Measurements from ENCODE around the gene APC.
"Not testable (repeated sequence)": the region's sequence is repeated elsewhere in the genome, so short reads cannot be mapped to it uniquely, and the experiment has no call there.

Gene APC

GRCh38 chr5:112861638-112861985, 123.9 kb downstream of the APC start:
- DNase-seq, result no peak

DNA sequence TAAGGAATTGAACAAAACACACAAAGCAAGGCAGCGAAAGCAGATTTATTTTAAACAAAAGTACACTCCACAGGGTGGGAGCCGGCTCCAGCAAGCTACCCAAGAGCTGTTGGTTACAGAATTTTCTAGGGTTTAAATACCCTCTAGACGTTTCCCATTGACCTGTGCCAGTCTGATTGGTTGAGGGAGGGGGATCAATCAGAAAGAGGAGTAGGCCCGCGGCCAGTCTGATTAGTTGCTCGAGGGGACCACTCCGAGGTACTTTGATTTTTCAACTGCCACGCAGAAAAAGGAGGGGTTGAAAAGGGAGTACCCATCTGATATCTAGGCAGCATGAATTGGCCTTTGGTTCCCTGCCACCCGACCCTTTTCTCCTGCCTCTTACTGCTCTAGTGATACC, 124.4 kb downstream of the APC start:
- no peak for DNase-seq

DNA sequence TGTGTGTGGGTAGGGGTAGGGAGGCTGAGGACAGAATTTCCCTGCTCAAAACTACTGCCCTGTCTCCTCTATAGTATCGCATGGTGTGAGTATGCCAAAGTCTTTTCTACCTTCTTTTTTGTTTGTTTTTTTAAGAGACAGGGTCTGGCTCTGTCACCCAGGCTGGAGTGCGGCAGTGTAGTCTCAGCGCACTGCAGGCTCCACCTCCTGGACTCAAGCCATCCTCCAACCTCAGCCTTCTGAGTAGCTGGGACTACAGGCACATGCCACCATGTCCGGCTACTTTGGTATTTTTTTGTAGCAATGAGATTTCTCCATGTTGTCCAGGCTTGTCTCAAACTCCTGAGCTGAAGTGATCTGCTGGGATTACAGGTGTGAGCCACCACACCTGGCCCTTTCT, 125.9 kb downstream of the APC start:
- DNase-seq, result no peak

DNA sequence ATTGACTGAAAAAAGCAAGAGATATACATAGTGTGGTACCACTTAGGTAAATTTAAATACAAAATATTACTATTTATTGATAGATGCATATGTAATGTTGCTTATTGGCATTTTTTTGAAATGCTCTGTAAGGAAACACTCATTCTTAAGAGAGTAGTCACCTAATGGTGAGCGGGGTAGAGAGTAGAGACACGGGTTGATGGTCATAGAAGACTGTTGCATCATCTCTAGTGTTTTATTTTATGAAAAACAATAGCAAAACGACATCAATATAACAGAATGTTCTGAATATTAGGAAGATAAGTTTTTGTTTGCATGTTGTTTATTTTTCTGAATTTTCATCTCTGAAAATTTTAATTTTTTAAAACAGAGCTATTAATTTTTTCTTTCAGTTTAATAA, 127.4 kb downstream of the APC start:
- no peak for DNase-seq

GRCh38 chr5:112866739-112867138, 129.1 kb downstream of the APC start:
- DNase-seq, result no peak

DNA sequence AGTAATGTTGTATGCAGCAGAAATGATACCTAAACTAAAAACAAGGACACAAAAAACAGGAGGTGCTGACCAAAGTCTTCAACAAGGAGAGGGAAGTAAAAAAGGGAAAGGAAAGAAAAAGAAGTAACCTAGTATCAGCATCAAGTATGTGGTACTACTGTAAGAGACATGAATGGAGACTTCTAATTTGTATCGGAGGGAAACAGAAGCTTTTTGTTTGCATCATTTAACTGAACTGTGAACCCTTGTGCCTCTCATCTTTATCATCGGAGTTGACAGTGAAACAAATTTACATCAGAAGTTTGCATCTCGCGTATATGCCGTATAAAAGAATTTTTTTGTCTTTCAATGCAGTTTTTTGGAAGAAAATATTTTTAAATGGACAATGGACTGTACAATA, 129.7 kb downstream of the APC start:
- DNase-seq, result no peak

DNA sequence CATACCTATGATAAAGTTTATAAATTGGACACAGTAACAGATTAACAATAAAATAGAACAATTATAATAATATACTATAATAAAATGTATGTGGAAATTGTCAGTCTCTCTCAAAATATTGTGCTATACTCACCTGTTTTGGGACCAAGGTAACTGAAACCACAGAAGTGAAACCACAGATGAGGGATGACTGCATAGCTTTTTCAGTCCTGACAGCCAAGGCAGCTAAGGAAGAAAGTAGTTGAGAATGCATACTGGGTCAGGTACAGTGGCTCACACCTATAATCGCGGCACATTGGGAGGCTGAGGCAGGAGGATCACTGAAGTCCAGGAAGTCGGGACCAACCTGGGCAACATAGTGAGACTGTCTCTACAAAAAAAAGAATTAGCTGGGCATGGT, 132.3 kb downstream of the APC start:
- no peak for DNase-seq

DNA sequence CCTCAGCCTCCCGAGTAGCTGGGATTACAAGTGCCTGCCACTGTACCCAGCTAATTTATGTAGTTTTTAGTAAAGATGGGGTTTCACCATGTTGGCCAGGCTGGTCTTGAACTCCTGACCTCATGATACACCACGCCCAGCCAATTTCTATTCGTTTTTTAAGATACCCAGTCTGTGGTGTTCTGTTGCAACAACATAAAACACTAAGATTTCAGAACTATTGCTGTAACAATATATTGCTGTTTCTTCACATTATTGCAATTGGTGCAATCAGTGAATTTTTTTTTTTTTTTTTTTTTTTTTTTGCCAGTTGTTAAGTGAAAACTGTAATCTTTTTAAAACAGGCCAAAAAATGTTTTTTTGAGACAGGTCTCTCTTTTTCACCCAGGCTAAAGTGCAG, 133.3 kb downstream of the APC start:
- no peak for DNase-seq

DNA sequence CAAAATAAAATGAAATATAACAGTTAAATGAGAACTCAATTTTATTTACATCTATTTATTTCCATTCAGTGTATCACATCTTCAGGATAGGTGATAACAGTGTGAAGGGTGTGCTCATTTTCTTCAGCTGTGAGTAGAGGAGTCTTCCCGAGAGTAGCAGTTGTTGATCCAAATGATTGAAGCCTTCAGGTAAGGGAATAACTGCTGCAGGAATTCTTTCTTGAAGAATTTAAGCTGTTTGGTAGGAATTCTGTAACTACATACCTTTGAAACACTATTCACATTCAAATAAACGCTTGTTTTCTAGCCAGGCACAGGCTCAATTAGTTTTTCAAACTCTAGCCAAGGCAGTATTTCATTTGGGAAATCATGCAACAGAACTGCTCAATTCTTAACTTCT, 138.7 kb downstream of the APC start:
- no peak for DNase-seq

DNA sequence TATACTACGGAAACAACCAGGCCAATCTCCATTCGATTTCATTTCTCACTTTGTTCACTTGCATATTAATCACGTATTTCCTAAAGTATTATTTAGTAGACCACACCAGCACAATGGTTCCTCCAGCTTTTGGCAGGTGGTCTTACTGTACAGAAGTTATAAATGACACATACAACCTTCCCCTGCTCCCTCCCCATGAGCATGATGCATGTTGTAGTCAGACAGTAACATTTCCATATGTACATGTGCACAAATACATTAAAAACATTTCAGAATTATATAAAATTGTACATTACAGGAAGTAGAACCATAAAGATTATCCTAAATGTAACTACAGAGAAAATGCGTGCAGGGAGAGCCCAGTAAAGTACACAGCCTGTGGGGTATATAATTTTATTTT, 140.4 kb downstream of the APC start:
- no peak for DNase-seq

GRCh38 chr5:112878760-112879159, 141.1 kb downstream of the APC start:
- DNase-seq, result peak in 1 of 2 donors; percentile 19

DNA sequence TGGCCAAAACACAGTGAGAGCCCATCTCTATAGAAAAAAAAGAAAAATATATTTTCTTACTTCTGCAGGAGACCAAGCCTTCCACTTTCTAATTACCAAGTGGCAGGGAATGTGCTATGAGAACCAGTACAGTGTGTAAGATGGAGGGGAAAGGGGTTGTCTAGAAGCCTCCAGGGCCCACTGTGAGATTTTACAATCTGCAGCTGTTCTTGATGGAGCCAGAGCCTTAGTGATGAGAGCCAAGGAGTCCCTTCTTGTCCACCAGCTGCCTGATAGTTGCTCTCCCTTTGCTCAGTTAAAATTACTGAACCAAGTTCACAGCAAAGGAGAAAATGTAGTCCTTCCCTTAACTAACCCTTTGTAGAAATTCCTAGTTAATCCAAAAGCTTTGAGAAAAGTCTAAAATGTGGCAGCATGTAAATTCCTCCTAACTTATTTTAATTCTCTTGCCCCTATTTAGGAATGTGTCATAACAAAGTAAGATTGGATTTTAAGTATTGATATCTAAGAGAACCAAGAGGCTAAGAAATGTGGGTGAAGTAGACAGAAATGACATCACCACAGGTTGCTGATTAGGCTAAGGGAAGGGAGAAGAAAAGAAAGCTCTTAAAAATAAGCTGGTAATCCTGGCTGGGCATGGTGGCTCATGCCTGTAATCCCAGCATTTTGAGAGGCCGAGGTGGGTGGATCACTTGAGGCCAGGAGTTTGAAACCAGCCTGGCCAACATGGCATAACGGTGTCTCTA, 142.7 kb downstream of the APC start:
- no peak for DNase-seq

DNA sequence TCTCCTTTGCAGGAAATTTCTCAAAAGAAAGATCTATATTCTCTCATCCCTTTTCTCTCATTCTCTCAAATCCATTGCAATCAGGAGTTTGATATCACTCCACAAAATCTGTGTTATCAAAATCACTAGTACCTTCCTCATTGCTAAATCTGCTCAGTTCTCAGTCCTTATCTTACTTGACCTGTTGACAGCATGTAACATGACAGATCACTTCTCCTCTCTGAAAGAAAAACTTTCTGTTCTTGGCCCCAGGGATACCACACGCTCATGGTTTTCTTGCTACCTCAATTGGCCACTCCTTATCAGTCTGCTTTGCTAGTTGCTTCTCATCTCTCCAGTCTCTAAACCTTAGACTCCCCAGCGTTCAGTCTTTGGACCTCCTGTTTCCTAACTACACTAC, 145.5 kb downstream of the APC start:
- no peak for DNase-seq

DNA sequence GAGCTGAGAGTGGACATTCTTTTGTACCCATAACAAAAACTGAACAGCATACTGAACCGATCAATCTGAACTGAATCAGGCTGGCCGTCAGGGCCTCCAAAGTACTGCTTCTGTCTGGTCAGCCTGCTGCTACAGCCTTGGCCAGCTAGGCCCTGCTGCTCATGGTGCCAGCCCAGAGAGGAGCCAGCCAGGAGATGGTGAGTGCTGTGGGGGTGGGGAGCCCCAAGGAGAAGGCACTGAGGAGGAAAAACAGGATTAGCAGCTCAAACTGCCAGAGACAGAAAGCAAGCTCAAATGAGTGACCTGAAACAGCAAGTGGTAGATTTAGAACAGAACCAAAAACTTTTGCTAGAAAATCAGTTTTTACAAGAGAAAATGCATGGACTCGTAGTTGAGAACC, 147.3 kb downstream of the APC start:
- DNase-seq, result no peak

GRCh38 chr5:112886975-112887374, 149.3 kb downstream of the APC start:
- DNase-seq, result no peak

DNA sequence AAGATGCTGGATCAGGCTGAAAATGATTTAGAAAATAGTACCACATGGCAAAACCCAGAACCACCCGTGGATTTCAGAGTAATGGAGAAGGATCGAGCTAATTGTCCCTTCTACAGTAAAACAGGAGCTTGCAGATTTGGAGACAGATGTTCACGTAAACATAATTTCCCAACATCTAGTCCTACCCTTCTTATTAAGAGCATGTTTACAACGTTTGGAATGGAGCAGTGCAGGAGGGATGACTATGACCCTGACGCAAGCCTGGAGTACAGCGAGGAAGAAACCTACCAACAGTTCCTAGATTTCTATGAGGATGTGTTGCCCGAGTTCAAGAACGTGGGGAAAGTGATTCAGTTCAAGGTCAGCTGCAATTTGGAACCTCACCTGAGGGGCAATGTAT, 154.4 kb downstream of the APC start:
- not testable (repeated sequence) for DNase-seq

DNA sequence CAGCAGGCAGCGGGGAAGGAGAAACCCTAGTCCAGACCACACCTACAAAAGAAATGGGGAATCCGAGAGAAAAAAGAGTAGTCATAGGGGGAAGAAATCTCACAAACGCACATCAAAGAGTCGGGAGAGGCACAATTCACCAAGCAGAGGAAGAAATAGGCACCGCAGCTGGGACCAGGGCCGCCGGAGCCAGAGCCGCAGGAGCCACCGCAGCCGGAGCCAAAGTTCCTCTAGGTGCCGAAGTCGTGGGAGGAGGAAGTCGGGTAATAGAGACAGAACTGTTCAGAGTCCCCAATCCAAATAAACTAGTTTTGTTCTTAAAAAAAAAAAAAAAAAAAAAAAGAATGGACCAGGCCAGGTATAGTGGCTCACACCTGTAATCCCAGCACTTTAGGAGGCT, 155.1 kb downstream of the APC start:
- DNase-seq, result no peak

- DNase-seq, result no peak
Measured at GRCh38 chr5:112895682-112896081, 158.0 kb downstream of the APC start.
